ENCODE results near the gene DGCR2. TPM values are rescaled to one million over a fixed set of nuclear protein-coding genes. Genes with fewer than 3 reads are reported as not detected.
"Not testable (repeated sequence)": the region's sequence is repeated elsewhere in the genome, so short reads cannot be mapped to it uniquely, and the experiment has no call there.

DGCR2 gene
- total and polyA plus RNA-seq, 3 donors from 2014 or later, result 64.6 to 106 (median 89.5) TPM

- H3K4me1 ChIP-seq; H3K27me3 ChIP-seq; H3K36me3 ChIP-seq (ENCODE audit: low read depth, missing control alignments); intact Hi-C loops (cut with DNase I; ENCODE audit: low total_unique reads); DNase-seq; H3K27ac ChIP-seq; H3K9me3 ChIP-seq; H3K4me3 ChIP-seq: not testable (repeated sequence)
- 65% methylated on average over 5 of the region's 5 CpGs; no CpG with 5 or more reads in 1 of the 2 donors for WGBS, 2 donors
Measured at GRCh38 chr22:19033568-19033905, 88.7 kb downstream of the DGCR2 start.

DNA sequence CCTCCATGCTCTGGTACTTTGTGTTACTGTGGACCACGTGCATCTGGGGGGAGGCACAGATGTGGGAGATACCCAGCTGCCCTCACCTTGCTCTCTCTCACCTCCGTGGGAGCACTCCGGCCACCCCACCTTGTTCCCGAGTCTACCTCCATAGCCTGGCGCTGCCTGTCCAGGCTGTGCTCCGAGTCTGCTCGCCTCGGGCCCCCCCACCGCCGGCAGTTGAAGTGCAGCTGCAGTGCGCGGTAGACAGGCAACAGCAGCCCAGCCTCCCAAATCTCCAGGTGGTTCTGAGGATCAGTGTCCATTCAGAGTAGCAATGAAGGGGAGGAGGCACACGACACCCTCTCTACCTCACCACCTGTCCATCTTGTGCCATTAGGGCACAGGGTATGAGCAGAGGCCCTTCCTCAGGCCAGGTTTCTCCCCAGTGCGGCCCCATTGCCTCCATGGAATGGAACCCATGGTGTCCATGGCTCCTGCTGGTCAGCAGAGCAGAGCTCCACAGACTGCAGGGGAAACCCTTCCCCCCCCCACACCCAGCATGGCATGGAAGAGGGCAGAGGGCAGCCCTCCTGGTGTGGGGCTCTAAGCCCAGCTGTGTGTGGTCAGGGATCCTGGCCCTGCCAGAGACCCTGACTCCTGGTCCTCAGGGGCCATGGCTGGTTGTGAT, 89.2 kb downstream of the DGCR2 start:
- H3K4me3 ChIP-seq; H3K36me3 ChIP-seq (ENCODE audit: low read depth, missing control alignments); H3K9me3 ChIP-seq; H3K27me3 ChIP-seq; H3K4me1 ChIP-seq; intact Hi-C loops (cut with DNase I; ENCODE audit: low total_unique reads); H3K27ac ChIP-seq: not testable (repeated sequence)
- DNase-seq, result peak; percentile 6
- WGBS, 2 donors, result 67 to 91% methylated on average over 4 to 14 of the region's 14 CpGs

DNA sequence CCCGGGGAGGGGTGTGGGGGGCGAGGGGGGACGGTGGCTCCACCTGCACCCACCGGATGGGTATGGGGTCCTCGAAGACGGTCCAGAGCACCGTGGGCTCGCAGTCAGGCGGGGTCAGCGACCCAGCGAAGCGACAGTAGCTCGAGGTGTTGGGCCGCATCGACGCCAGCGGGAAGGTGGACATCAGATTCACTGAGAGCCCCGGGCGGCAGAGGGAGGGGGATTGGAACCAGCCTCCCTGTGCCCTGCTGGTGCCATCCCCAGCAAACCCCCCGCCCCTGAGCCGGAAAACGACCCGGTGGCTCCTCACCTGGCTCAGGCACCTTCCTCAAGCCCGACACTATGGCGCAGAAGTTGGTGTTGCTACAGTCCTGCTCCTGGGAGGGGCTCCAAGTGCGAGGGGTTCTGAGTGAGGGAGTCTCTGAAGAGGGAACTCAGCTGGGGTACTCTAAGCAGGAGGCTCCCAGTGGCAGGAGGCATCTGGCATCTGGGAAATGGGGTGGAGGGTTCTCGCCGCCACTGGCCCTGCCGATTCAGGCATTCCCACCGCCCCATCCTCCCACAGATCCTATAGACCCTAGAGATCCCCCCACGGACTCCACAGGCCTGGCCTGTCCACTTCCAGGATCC, 89.9 kb downstream of the DGCR2 start:
- 60 to 90% methylated on average over 1 to 11 of the region's 31 CpGs for WGBS, 2 donors
- H3K9me3 ChIP-seq; H3K36me3 ChIP-seq (ENCODE audit: low read depth, missing control alignments); H3K4me3 ChIP-seq; H3K4me1 ChIP-seq; intact Hi-C loops (cut with DNase I; ENCODE audit: low total_unique reads); H3K27ac ChIP-seq; H3K27me3 ChIP-seq: not testable (repeated sequence)
- DNase-seq, result peak; percentile 7

DNA sequence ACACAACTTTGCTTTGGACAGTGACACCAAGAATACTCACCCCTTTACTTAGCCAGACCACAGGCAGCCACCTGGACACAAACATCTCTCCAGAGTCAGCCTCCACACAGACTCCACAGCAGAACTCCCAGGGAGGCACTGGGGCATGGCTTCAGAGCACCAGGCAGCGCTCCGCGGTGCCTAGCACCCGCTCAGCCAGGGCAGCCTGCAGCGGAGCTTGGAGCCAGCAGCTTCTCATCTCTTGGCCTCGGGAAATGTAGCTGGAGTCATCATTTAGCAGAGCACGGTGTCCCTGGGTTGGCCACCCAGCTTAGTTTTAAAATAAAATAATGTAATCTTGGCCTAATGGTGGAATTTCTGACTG, 91.3 kb downstream of the DGCR2 start:
- H3K9me3 ChIP-seq; H3K36me3 ChIP-seq (ENCODE audit: low read depth, missing control alignments); H3K4me1 ChIP-seq; DNase-seq; intact Hi-C loops (cut with DNase I; ENCODE audit: low total_unique reads); H3K4me3 ChIP-seq; H3K27me3 ChIP-seq; H3K27ac ChIP-seq: not testable (repeated sequence)
- 88% methylated on average over 5 of the region's 7 CpGs; no CpG with 5 or more reads in 1 of the 2 donors for WGBS, 2 donors

- H3K27me3 ChIP-seq; H3K9me3 ChIP-seq; H3K36me3 ChIP-seq (ENCODE audit: low read depth, missing control alignments); H3K27ac ChIP-seq; H3K4me3 ChIP-seq; DNase-seq; H3K4me1 ChIP-seq; intact Hi-C loops (cut with DNase I; ENCODE audit: low total_unique reads): not testable (repeated sequence)
- WGBS, 2 donors, result 47 to 100% methylated on average over 1 to 8 of the region's 21 CpGs
Measured at GRCh38 chr22:19030226-19030888, 91.9 kb downstream of the DGCR2 start.

DNA sequence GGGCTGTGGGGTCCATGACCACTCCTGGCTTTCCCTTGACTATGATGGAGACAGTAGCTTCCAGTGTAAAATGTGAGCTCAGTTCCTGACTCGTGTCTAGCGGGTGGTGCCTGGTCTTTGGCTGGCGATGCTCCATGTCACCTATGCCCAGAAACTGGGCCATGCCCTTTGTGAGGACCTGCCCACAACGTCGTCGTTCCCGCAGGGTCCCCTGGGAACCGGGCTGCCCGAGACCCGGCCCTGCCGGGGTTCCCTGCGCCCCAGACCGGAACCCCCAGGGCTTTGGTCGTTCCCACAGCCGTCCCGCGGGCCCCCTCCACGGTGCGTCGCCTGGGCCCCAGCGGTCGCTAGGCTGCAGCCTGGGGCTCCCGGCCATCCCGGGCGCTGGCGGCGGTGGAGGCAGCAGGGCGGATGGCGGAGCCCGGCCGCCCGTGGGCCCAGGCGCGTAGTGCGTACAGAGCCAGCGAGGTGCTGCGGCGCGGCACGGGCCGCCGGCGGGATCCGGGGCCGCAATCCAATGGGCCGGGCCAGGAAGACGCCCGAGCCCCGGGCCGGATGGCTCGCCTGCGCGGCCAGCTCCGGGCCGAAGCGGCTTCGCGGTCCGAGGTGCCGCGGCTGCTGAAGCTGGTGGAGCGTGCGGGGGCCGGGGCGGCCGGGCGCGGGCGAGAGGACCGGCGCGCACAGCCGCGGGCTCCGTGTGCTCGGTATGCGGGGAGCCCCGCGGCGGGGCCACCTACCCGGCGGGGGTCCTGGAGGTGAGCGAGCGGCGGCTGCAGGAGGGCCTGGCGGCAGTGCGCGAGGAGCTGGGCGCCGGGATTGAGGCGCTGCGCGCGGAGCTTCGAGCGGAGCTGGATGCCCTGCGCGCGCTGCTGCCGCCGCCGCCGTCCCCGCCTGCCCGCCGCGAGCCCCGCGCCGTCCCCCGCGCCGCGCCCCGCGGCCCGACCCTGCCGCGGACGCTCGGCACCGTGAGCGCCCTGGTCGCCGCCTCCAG, 92.8 kb downstream of the DGCR2 start:
- H3K4me1 ChIP-seq; intact Hi-C loops (cut with DNase I; ENCODE audit: low total_unique reads); H3K9me3 ChIP-seq; H3K27ac ChIP-seq; H3K36me3 ChIP-seq (ENCODE audit: low read depth, missing control alignments); H3K4me3 ChIP-seq; DNase-seq; H3K27me3 ChIP-seq: not testable (repeated sequence)
- 6% methylated on average over 23 of the region's 125 CpGs; no CpG with 5 or more reads in 1 of the 2 donors for WGBS, 2 donors

DNA sequence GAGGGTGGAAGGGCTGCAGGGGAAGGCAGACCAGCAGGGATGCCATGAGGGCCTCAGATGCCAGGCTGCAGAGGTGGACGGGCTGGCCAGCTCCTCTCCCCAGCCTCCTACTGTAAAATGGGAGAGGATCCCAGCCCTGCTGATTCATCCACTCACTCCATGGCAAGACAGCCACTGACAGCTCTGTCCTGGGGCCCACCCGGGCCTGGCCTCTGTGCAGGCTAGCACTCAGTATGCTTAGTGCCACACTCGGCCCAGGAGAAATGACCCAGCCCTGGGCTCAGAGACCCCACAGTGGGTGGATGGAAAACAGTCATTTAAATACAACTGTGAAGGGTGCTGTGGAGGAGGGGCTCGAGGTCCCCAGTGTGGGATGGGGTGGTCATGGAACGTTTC, 94.2 kb downstream of the DGCR2 start:
- DNase-seq; H3K4me3 ChIP-seq; H3K27ac ChIP-seq; H3K27me3 ChIP-seq; intact Hi-C loops (cut with DNase I; ENCODE audit: low total_unique reads); H3K36me3 ChIP-seq (ENCODE audit: low read depth, missing control alignments); H3K9me3 ChIP-seq; H3K4me1 ChIP-seq: not testable (repeated sequence)
- WGBS, 2 donors, result 63 to 78% methylated on average over 4 to 5 of the region's 5 CpGs

DNA sequence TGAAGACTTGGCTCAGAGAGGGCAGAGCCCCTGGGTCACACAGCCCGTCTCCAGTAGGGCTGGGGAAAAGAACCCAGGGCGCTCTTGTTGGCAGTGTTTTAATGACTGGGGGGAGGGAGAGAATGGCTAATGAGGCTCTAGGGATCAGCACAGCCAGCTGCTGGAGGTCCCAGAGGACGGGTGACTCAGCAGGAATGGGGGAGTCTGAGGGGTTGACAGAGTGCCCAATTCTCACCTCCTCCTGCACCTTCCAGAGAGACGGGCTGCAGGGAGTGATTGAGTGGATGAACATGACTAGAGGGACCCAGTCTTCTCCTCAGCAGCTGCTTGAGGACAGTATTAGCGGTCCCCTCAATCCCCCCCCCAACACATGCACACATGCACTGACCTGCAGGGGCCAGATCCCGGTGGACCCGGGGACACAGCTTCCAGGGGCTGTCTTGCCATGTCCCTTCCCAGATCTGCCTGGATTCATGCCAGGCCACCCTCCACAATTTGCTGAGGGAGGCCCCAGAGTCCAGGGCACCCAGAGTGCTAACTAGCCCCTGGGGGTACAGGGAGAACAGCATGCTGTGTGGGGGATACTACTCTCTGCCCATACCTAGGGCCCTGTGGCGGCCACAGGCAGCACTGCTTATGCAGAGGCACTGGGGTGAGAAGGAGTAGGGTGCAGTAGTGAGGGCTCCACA, 94.7 kb downstream of the DGCR2 start:
- WGBS, 2 donors, result 66 to 72% methylated on average over 3 to 7 of the region's 8 CpGs
- H3K4me1 ChIP-seq; H3K4me3 ChIP-seq; DNase-seq; intact Hi-C loops (cut with DNase I; ENCODE audit: low total_unique reads); H3K9me3 ChIP-seq; H3K36me3 ChIP-seq (ENCODE audit: low read depth, missing control alignments); H3K27ac ChIP-seq; H3K27me3 ChIP-seq: not testable (repeated sequence)

- WGBS, 2 donors, result 53% methylated on average over 3 of the region's 11 CpGs; no CpG with 5 or more reads in 1 of the 2 donors
- H3K27me3 ChIP-seq; H3K4me1 ChIP-seq; H3K4me3 ChIP-seq; intact Hi-C loops (cut with DNase I; ENCODE audit: low total_unique reads); H3K36me3 ChIP-seq (ENCODE audit: low read depth, missing control alignments); DNase-seq; H3K9me3 ChIP-seq; H3K27ac ChIP-seq: not testable (repeated sequence)
Measured at GRCh38 chr22:19026080-19026479, 96.1 kb downstream of the DGCR2 start.

DNA sequence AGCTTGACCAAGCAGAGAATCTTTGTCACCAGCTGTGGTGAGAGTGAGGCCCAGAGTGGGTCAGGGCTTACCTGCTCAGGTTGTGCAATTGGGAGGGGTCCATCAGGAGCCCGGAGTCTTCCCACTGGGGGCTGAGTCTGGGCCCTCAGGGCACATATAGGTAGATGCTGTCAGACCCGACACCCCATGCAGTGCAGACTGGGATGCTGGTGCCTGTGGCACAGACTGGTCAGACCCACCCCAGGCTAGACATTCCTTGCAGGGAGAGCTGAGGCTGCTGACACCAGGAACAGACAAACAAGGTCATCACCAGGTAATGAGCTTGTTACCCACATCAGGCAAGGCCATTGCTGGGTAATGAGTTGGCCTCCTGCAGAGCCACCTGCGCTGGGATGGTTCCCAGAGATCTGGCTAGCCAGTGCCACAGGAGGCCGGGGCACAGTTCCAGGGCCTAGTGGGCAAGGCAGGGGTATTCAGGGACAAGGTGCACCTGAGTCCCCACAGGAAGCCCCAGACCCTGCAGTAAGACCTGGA, 97.2 kb downstream of the DGCR2 start:
- H3K27me3 ChIP-seq; H3K4me1 ChIP-seq; DNase-seq; H3K27ac ChIP-seq; H3K4me3 ChIP-seq; intact Hi-C loops (cut with DNase I; ENCODE audit: low total_unique reads); H3K9me3 ChIP-seq; H3K36me3 ChIP-seq (ENCODE audit: low read depth, missing control alignments): not testable (repeated sequence)
- WGBS, 2 donors, result 92% methylated on average over 4 of the region's 4 CpGs; no CpG with 5 or more reads in 1 of the 2 donors

DNA sequence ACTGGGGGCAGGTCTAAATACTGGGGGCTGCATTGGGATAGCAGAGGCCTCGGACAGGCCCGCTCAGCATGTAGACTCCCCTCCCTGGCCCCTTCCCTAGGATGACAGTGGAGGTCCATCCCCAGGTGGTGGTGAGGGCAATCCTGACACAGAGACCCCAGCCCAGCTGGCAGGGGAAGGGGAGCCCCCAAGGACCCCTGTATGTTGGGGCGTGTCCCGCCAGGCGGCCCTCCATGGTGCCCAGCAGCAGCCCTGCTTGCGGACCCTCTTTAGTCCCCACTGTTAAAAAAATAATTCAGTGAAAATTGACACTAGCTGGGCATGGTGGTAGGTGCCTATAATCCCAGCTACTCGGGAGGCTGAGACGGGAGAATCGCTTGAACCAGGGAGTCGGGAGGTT, 98.3 kb downstream of the DGCR2 start:
- intact Hi-C loops (cut with DNase I; ENCODE audit: low total_unique reads); H3K4me3 ChIP-seq; H3K9me3 ChIP-seq; H3K27ac ChIP-seq; H3K36me3 ChIP-seq (ENCODE audit: low read depth, missing control alignments); H3K4me1 ChIP-seq; DNase-seq; H3K27me3 ChIP-seq: not testable (repeated sequence)
- 85 to 90% methylated on average over 4 to 10 of the region's 10 CpGs for whole genome bisulfite sequencing, 2 donors
